NCI-H187 (cell line): ENCODE measurements around the gene PLXNA2.

Source experiments
- DNase-seq, 2 experiments: peaks; one replicate each; lab custom pipeline; 2025; lab: John Stamatoyannopoulos, UW

The PLXNA2 gene

DNA sequence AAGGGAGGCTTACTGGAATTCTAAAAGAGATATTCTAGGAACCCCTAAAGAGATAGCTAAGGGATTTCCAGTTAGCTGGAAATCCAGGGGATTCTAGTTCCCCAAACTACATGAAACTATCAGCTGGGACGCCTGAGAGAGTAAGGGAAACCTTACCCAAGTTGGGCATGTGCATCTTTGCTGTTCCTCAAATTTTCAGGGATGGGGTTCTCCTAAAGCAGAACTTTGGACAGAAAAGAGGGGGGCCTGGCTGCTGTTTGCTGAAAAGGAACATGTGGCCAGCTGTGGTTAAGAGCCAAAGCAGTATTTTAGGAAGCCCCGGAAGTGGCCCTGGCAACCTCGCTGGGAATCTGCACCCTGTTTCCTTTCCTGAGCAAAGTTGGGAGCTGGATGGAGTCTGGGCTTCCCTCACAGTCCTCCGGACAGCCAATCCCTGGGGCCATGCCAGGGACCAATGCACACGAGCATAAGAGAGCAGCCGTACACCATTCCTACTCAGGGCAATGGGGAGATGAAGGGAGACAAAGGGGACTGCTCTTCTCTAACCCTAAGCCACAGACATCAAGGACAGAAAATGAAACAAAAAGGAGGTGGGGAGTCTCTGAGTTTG is 154.3 kb downstream of the PLXNA2 start:
- DNase-seq: no peak

DNA sequence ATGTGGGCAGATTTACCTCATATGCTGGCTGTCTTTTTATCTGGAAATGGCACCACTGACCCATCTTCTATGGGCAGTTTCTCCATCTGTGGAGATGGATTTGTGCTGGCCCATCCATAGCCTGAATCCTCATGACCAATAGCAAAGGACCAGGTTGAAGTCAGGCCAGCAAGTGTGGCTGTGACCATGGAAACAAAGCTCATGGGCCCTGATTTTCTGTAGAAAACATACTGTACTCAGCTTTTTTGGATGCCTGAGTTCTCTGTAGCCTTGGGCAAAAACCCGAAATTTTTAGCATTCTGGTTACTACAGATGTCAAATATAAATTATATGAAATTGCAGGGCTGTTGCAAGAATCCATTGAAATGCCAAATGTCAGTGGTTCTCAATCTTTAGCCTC is 155.0 kb downstream of the PLXNA2 start:
- DNase-seq: no peak

DNA sequence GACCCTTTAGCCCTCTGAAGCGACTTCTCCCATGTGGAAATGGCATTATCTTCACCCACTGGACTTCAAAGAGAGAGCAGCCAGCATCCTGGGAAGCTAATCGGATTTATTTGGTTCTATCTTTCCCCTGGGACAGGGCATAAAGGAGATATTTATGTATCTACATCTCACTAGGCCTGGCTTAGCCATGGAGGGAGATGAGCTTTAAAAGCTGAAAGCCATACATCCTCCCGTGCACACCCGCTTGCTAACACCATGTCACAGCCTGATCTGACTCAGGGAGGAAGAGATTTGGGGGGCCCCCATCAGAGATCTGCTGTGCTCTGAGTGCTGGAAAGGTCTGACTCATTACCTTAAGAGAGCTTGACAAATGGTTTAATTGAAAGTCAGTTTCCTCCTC is 155.9 kb downstream of the PLXNA2 start:
- DNase-seq: no peak

GRCh38 chr1:208085655-208086515 is 158.3 kb downstream of the PLXNA2 start:
- no peak for DNase-seq

DNA sequence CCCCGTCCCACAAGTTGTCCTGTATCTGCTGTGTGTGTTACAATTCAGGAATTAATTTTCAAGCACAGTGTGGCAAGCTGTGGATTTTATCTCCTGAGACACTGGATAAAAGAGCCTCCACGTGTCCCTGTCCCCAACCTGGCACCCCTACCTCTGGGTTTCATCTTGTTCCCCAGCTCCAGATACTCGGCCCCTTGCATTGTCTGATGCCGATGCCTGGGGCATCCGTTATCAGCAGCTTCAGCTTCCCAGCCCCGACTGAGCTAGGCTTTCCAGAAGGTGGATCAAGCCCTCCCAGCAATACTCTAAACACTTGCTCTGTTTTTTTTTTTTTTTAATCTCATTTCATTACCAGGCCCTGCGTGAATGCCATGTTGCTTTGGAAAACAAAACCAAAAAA is 159.4 kb downstream of the PLXNA2 start:
- DNase-seq: no peak

DNA sequence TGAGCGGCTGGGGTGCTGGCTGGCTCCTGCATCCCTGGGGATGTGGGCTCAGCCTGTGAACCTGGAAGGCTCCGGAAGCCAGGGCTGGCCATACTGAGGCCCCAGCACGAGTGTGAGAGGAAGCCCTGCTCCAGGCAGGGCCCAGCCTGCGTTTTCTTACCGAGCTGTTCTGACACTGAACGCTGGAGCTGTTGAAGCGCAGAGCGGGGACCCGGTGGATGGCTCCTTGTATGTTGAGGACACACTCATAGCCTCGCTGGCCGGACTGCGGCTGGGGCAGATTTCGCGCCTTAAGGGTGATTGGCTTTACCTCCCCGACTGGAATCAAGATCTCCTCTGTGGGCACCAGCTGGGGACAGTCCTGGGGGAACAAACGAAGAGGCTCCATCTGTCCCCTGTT is 160.0 kb downstream of the PLXNA2 start:
- no peak for DNase-seq

DNA sequence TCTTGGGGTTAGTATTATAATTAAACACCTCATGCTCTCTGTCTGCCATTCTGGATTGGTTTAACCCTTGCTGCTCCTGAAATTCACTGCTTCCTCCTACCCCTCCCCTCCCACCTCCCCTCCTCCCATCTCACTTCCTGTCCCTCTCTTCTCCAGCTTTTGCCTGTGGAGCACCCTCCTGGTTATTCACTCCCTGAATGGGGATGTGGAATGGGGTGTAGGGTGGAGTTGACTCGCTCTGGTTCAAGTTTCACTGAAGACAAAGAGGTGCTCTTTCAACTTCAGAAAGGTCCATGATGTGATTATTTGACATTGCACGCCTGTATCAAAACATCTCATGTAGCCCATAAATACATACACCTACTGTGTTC is 160.5 kb downstream of the PLXNA2 start:
- DNase-seq: no peak

DNA sequence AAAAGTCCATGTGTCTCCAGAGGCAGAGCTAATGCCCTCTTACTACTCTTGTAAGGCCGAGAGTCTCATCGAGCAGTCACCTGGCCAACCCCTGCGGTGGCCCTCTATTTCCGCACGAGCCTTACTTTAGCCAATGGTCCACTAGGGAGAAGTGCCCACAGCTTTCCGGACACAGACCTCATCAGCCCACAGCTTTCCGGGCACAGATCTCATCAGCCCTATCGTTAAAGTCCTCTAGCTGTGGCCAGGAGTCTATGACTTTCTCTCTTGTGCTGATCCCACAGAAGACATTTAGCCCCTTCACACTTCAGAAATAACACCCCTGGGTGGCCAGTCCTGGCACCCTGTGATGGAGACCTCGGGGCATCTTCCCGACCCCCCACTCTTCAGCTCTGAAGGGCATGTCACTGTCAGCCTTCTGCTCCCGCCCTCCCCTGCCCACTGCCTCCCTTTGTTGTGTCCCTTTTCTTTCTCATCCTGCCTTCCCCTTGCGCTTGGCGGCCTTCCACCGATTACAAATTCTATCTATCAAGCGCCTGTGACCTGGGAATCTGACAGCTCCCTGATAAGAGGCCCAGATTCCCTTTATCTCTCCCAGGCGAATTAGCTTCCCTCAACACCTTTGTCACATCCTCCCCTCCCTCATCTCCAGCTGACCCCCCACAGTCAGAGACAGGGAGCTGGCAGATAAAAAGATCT is 161.0 kb downstream of the PLXNA2 start:
- DNase-seq: no peak

DNA sequence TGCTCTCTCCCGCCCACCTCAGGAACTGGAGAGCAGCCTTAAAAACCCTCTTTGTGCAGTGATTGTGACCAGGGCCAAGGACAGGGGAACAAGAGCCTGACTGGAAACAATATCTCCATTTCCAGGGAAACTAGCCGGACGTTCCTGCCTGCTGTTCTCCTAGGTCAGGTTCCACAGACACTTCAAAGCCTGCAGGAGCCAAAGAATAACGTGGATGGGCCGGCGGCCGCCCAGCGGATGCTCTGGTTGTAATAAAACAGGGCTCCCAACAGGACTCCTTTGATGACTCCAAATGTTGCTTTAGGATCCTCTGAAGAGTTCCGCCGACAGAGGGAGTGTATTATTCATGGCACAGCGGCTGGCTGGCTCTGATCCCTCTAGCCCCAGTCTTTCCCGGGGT is 162.2 kb downstream of the PLXNA2 start:
- DNase-seq: no peak

DNA sequence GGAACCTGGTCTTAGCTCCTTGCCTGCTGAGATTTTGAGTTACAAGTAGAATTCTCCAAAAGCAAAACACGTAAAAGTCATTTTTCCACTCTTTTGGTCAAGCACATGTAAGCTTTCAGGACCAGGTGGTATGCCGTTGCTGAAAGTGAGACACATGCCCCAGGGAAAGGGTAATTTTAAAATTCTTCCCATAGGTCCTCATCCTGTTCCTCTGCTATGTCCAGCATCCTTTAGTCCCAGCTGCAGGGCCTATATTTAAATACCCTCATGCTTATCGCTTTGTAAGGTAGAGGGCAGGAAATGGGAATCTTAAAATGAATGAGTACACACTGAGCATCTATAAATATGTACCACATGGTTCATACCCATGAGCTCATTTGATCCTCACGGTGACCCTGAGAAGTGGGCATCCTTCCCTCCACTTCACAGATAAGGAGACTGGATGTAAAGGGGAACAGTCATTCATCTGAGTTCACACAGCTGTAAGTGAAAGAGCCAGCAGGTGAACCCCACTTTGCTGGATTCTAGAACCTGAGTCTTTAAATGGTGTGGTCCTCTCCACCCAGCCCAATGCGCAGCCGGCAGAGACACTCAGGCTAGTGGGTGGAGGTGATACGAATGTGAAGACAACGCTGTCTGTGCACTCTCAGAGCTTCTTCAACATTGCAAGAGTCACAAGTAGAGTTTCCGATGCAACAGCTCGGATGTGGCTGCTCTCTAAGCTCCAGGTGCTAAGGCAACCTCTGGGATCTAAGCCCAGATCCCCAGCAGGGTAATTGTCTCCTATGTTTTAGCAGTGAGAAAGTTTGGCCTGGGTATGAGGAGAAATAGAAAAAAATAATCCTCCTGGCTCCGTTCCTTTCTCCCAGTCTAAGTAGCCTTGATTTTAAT is 163.5 kb downstream of the PLXNA2 start:
- DNase-seq: no peak

GRCh38 chr1:208079161-208079560 is 165.0 kb downstream of the PLXNA2 start:
- no peak for DNase-seq

- DNase-seq: no peak
These were observed 165.4 kb downstream of the PLXNA2 start for GRCh38 chr1:208078752-208079151.

GRCh38 chr1:208077232-208078075 is 166.7 kb downstream of the PLXNA2 start:
- DNase-seq: no peak

DNA sequence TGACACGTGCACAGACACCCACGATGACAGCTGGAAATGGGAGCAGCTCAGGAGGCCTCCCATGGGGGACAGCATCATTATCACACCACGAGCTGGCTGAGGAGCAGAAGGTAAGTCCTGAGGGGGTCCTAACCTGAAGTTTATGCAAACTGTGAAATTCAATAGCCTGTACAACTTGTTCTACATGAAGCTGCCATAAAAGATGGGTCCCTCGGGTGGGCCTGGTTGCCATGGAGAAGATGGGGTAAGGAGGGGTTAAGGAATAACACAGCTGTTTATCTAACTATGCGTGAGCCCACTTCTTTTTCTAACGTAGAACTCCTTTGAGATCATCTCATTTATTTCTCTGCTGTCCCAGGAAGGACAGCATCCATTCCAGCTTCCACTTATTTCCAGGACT is 169.8 kb downstream of the PLXNA2 start:
- no peak for DNase-seq

DNA sequence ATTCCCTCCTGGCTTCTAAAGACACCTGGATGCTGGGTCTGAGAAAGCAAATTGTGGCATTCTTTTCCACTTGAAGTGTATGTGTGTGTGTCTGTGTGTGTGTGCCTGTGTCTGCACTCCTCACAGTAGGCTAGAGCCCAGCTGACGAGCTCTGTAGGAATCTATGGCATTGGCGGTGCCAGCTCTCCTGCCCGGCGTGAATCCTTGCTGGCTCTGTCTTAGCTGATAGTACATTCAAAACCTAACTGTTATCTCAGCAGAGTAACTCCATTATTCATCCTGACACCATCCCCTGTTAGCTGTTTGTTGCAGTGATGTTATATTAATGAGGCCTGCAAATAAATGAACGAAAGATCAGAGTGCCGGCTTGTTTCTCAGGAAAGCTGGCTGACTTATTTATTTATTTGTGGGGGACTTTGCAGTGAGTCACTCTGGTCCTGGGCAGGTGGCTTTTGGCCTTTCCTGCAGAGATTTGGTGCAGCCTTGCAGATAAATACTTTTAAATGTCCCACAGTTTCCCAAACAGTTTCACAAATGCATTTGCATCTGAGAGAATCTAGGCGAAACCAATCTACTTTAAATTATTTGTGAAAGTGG is 172.7 kb downstream of the PLXNA2 start:
- DNase-seq: no peak

DNA sequence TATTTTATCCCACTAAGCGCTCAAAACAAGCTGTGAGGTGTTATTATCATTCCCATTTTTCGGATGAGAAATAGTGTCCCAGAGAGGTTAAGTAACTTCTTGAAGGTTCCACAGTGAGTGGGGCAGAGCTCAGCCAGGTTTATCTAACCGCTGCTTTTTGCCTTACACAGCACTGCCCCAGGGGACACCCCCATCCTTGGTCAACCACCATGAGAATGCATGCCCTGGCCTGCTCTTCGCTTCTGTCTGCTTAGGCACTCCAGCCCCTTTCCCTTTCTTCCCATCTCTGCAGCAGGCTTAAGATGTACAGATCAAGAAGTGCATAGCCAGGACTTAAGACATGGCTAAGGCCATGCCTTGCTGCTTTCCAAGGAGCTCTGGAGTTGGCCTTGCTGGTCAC is 174.3 kb downstream of the PLXNA2 start:
- no peak for DNase-seq

DNA sequence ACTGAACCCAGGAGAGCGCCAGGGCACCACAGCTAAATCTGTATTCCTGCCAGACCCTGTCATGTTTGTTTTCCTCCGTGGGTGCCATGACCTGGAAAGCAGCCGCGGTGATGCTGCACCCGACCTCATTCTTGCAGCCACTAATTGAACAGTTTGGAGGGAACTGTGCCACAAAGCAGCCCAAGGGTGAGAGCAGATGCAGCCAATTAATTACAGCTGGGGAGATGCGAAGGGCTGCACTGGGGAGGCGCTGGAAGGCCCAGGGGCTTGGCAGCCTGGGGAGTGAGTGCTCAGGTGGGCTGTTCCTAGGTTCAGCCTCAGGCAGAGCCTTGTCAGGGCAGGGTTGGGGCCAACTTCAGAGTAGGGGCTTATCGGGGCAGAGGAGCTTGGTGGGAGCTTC is 174.9 kb downstream of the PLXNA2 start:
- no peak for DNase-seq

DNA sequence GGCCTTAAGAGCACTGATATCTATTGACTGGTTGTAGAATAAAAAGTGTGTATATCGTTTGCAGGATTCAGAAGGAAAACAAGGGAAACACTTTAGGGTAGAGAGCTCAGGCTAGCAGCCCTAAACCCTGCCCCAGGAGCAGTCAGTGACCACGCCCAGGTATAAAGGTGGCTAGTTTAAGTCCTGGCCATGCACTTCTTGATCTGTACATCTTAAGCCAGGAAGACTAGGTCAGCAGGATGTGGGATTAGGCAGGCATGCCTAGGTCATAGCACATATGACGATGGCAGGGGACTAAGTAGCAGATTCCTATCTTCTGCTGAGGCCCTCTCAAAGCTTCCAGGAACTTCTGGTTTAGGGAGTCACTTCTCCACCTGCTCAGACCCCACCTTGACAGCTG is 175.3 kb downstream of the PLXNA2 start:
- DNase-seq: no peak

- DNase-seq: no peak
These were observed 175.8 kb downstream of the PLXNA2 start for GRCh38 chr1:208068407-208068806.

GRCh38 chr1:208066583-208066982 is 177.6 kb downstream of the PLXNA2 start:
- no peak for DNase-seq

GRCh38 chr1:208065862-208066261 is 178.3 kb downstream of the PLXNA2 start:
- no peak for DNase-seq
